ENCODE data around the gene CLIC4.

The CLIC4 gene

GRCh38 chr1:24873148-24873547 lies 127.9 kb downstream of the CLIC4 start:
- DNase-seq: no peak
- no peaks in the 10 kb centered on the region for H3K27me3 ChIP-seq (replicated peaks; ENCODE audit: control insufficient read depth, insufficient read depth, low read length, poor library complexity, severe bottlenecking)
- no peak overlapping the region for H3K4me3 ChIP-seq (ENCODE audit: insufficient read depth, low read depth, low read length, poor library complexity, severe bottlenecking)
- H3K36me3 ChIP-seq (ENCODE audit: control insufficient read depth, insufficient read depth, low read length): no peaks in the 10 kb centered on the region
- H3K9me3 ChIP-seq (ENCODE audit: control insufficient read depth, low read length): no peaks in the 10 kb centered on the region
- H3K27ac ChIP-seq (ENCODE audit: insufficient read depth, low read length, poor library complexity, severe bottlenecking): no peak overlapping the region
- no peaks in the 10 kb centered on the region for H3K4me1 ChIP-seq (ENCODE audit: control insufficient read depth, insufficient read depth, low read length, poor library complexity, severe bottlenecking)

- no peak overlapping the region for H3K27ac ChIP-seq (ENCODE audit: insufficient read depth, low read length, poor library complexity, severe bottlenecking)
- H3K27me3 ChIP-seq (replicated peaks; ENCODE audit: control insufficient read depth, insufficient read depth, low read length, poor library complexity, severe bottlenecking): no peaks in the 10 kb centered on the region
- no peaks in the 10 kb centered on the region for H3K36me3 ChIP-seq (ENCODE audit: control insufficient read depth, insufficient read depth, low read length)
- no peak overlapping the region for H3K4me3 ChIP-seq (ENCODE audit: insufficient read depth, low read depth, low read length, poor library complexity, severe bottlenecking)
- no peak for DNase-seq
- no peaks in the 10 kb centered on the region for H3K4me1 ChIP-seq (ENCODE audit: control insufficient read depth, insufficient read depth, low read length, poor library complexity, severe bottlenecking)
- H3K9me3 ChIP-seq (ENCODE audit: control insufficient read depth, low read length): no peaks in the 10 kb centered on the region
Observed at GRCh38 chr1:24874056-24874455, 128.8 kb downstream of the CLIC4 start.

GRCh38 chr1:24874611-24875234 lies 129.5 kb downstream of the CLIC4 start:
- H3K9me3 ChIP-seq (ENCODE audit: control insufficient read depth, low read length): no peaks in the 10 kb centered on the region
- no peaks in the 10 kb centered on the region for H3K36me3 ChIP-seq (ENCODE audit: control insufficient read depth, insufficient read depth, low read length)
- H3K4me3 ChIP-seq (ENCODE audit: insufficient read depth, low read depth, low read length, poor library complexity, severe bottlenecking): no peak overlapping the region
- no peaks in the 10 kb centered on the region for H3K27me3 ChIP-seq (replicated peaks; ENCODE audit: control insufficient read depth, insufficient read depth, low read length, poor library complexity, severe bottlenecking)
- no peak overlapping the region for H3K27ac ChIP-seq (ENCODE audit: insufficient read depth, low read length, poor library complexity, severe bottlenecking)
- H3K4me1 ChIP-seq (ENCODE audit: control insufficient read depth, insufficient read depth, low read length, poor library complexity, severe bottlenecking): no peaks in the 10 kb centered on the region
- DNase-seq: no peak

GRCh38 chr1:24875257-24875656 lies 130.0 kb downstream of the CLIC4 start:
- Histone ChIP-seq H3K36me3 (ENCODE audit: control insufficient read depth, insufficient read depth, low read length) (no peaks in the 10 kb centered on the region), H3K27ac (ENCODE audit: insufficient read depth, low read length, poor library complexity, severe bottlenecking) (no peak overlapping the region), H3K4me1 (ENCODE audit: control insufficient read depth, insufficient read depth, low read length, poor library complexity, severe bottlenecking) (no peaks in the 10 kb centered on the region), H3K9me3 (ENCODE audit: control insufficient read depth, low read length) (no peaks in the 10 kb centered on the region), H3K27me3 (replicated peaks; ENCODE audit: control insufficient read depth, insufficient read depth, low read length, poor library complexity, severe bottlenecking) (no peaks in the 10 kb centered on the region), H3K4me3 (ENCODE audit: insufficient read depth, low read depth, low read length, poor library complexity, severe bottlenecking) (no peak overlapping the region)
- no peak for DNase-seq

- Histone ChIP-seq H3K4me1 (ENCODE audit: control insufficient read depth, insufficient read depth, low read length, poor library complexity, severe bottlenecking) (no peaks in the 10 kb centered on the region), H3K27me3 (replicated peaks; ENCODE audit: control insufficient read depth, insufficient read depth, low read length, poor library complexity, severe bottlenecking) (no peaks in the 10 kb centered on the region), H3K9me3 (ENCODE audit: control insufficient read depth, low read length) (no peaks in the 10 kb centered on the region), H3K27ac (ENCODE audit: insufficient read depth, low read length, poor library complexity, severe bottlenecking) (no peak overlapping the region), H3K36me3 (ENCODE audit: control insufficient read depth, insufficient read depth, low read length) (no peaks in the 10 kb centered on the region), H3K4me3 (ENCODE audit: insufficient read depth, low read depth, low read length, poor library complexity, severe bottlenecking) (no peak overlapping the region)
- no peak for DNase-seq
Observed at GRCh38 chr1:24875991-24876506, 130.8 kb downstream of the CLIC4 start.

GRCh38 chr1:24878045-24878444 lies 132.8 kb downstream of the CLIC4 start:
- no peaks in the 10 kb centered on the region for H3K9me3 ChIP-seq (ENCODE audit: control insufficient read depth, low read length)
- no peak for DNase-seq
- H3K4me3 ChIP-seq (ENCODE audit: insufficient read depth, low read depth, low read length, poor library complexity, severe bottlenecking): no peak overlapping the region
- no peaks in the 10 kb centered on the region for H3K4me1 ChIP-seq (ENCODE audit: control insufficient read depth, insufficient read depth, low read length, poor library complexity, severe bottlenecking)
- H3K36me3 ChIP-seq (ENCODE audit: control insufficient read depth, insufficient read depth, low read length): no peaks in the 10 kb centered on the region
- H3K27ac ChIP-seq (ENCODE audit: insufficient read depth, low read length, poor library complexity, severe bottlenecking): no peak overlapping the region
- H3K27me3 ChIP-seq (replicated peaks; ENCODE audit: control insufficient read depth, insufficient read depth, low read length, poor library complexity, severe bottlenecking): no peaks in the 10 kb centered on the region

GRCh38 chr1:24878775-24879742 lies 133.8 kb downstream of the CLIC4 start:
- no peak for DNase-seq
- Histone ChIP-seq H3K4me1 (ENCODE audit: control insufficient read depth, insufficient read depth, low read length, poor library complexity, severe bottlenecking) (no peaks in the 10 kb centered on the region), H3K36me3 (ENCODE audit: control insufficient read depth, insufficient read depth, low read length) (no peaks in the 10 kb centered on the region), H3K9me3 (ENCODE audit: control insufficient read depth, low read length) (no peaks in the 10 kb centered on the region), H3K4me3 (ENCODE audit: insufficient read depth, low read depth, low read length, poor library complexity, severe bottlenecking) (no peak overlapping the region), H3K27ac (ENCODE audit: insufficient read depth, low read length, poor library complexity, severe bottlenecking) (no peak overlapping the region), H3K27me3 (replicated peaks; ENCODE audit: control insufficient read depth, insufficient read depth, low read length, poor library complexity, severe bottlenecking) (no peaks in the 10 kb centered on the region)

- Histone ChIP-seq H3K9me3 (ENCODE audit: control insufficient read depth, low read length) (no peaks in the 10 kb centered on the region), H3K4me3 (ENCODE audit: insufficient read depth, low read depth, low read length, poor library complexity, severe bottlenecking) (no peak overlapping the region)
Observed at GRCh38 chr1:24881034-24881433, 135.8 kb downstream of the CLIC4 start.

GRCh38 chr1:24884751-24885150 lies 139.5 kb downstream of the CLIC4 start:
- Histone ChIP-seq H3K27me3 (replicated peaks; ENCODE audit: control insufficient read depth, insufficient read depth, low read length, poor library complexity, severe bottlenecking) (no peaks in the 10 kb centered on the region), H3K27ac (ENCODE audit: insufficient read depth, low read length, poor library complexity, severe bottlenecking) (no peak overlapping the region), H3K36me3 (ENCODE audit: control insufficient read depth, insufficient read depth, low read length) (no peaks in the 10 kb centered on the region), H3K4me1 (ENCODE audit: control insufficient read depth, insufficient read depth, low read length, poor library complexity, severe bottlenecking) (no peaks in the 10 kb centered on the region), H3K9me3 (ENCODE audit: control insufficient read depth, low read length) (no peaks in the 10 kb centered on the region), H3K4me3 (ENCODE audit: insufficient read depth, low read depth, low read length, poor library complexity, severe bottlenecking) (no peak overlapping the region)
- no peak for DNase-seq

More at GRCh38 chr1:24881034-24881433, 135.8 kb downstream of the CLIC4 start:
- Histone ChIP-seq H3K36me3 (ENCODE audit: control insufficient read depth, insufficient read depth, low read length) (no peaks in the 10 kb centered on the region), H3K4me1 (ENCODE audit: control insufficient read depth, insufficient read depth, low read length, poor library complexity, severe bottlenecking) (no peaks in the 10 kb centered on the region), H3K27me3 (replicated peaks; ENCODE audit: control insufficient read depth, insufficient read depth, low read length, poor library complexity, severe bottlenecking) (no peaks in the 10 kb centered on the region), H3K27ac (ENCODE audit: insufficient read depth, low read length, poor library complexity, severe bottlenecking) (no peak overlapping the region)
- DNase-seq: no peak

- no peaks in the 10 kb centered on the region for H3K27me3 ChIP-seq (replicated peaks; ENCODE audit: control insufficient read depth, insufficient read depth, low read length, poor library complexity, severe bottlenecking)
- no peak overlapping the region for H3K4me3 ChIP-seq (ENCODE audit: insufficient read depth, low read depth, low read length, poor library complexity, severe bottlenecking)
- H3K4me1 ChIP-seq (ENCODE audit: control insufficient read depth, insufficient read depth, low read length, poor library complexity, severe bottlenecking): no peaks in the 10 kb centered on the region
- H3K36me3 ChIP-seq (ENCODE audit: control insufficient read depth, insufficient read depth, low read length): no peaks in the 10 kb centered on the region
- H3K9me3 ChIP-seq (ENCODE audit: control insufficient read depth, low read length): no peaks in the 10 kb centered on the region
- DNase-seq: no peak
- H3K27ac ChIP-seq (ENCODE audit: insufficient read depth, low read length, poor library complexity, severe bottlenecking): no peak overlapping the region
Observed at GRCh38 chr1:24886241-24886640, 141.0 kb downstream of the CLIC4 start.
